Activated CD4-positive, alpha-beta memory T cell treated with anti-CD3 and anti-CD28 coated beads for 36 hours (primary cell): Measurements from ENCODE around the gene CASP9. TPM values are rescaled to one million over a fixed set of nuclear protein-coding genes. Genes with fewer than 3 reads are reported as not detected.
"Not testable (repeated sequence)": the region's sequence is repeated elsewhere in the genome, so short reads cannot be mapped to it uniquely, and the experiment has no call there.

ENCODE experiments used
- CTCF ChIA-PET: fragments of 350-600 bp; sonication (Branson Sonifier 250); formaldehyde crosslinking; loops from one replicate; lab custom pipeline; 2021; ENCODE audit warnings: antibody characterized with exemption, inconsistent platforms; lab: Charles Lee
- POLR2A ChIA-PET: fragments of 350-600 bp; sonication (Branson Sonifier 250); formaldehyde crosslinking; loops from one replicate; lab custom pipeline; 2021; ENCODE audit warnings: antibody characterized with exemption; lab: Charles Lee
- DNase-seq: peaks from one replicate; pipeline ENCODE4 v3.0.0-alpha.2; 2020
- H3K27ac Mint-ChIP-seq: one replicate; pipeline ENCODE4 v1.8.0; 2021; ENCODE audit warnings: mixed read lengths
- H3K27me3 Mint-ChIP-seq: one replicate; pipeline ENCODE4 v1.8.0; 2021; ENCODE audit warnings: mixed read lengths
- H3K36me3 Mint-ChIP-seq: one replicate; pipeline ENCODE4 v1.8.0; 2021; ENCODE audit warnings: mixed read lengths
- H3K4me1 Mint-ChIP-seq: one replicate; pipeline ENCODE4 v1.8.0; 2021; ENCODE audit warnings: low read depth, mixed read lengths
- H3K4me3 Mint-ChIP-seq: one replicate; pipeline ENCODE4 v1.8.0; 2021; ENCODE audit warnings: mild to moderate bottlenecking, mixed read lengths
- H3K9me3 Mint-ChIP-seq: one replicate; pipeline ENCODE4 v1.8.0; 2021; ENCODE audit warnings: mixed read lengths
- intact Hi-C: fragments of 100-400 bp; cut with micrococcal nuclease; formaldehyde crosslinking; loops from one replicate; pipeline ENCODE4 v1.15.1; 2023
- total RNA-seq, 2 experiments: library from RNA; stranded (reverse); gene quantifications; one replicate each; pipeline ENCODE4 v1.2.3, GENCODE V29; 2021

CASP9 gene
- total RNA-seq, 2 experiments from 2014 or later, result 10.5 to 11.5 TPM

DNA sequence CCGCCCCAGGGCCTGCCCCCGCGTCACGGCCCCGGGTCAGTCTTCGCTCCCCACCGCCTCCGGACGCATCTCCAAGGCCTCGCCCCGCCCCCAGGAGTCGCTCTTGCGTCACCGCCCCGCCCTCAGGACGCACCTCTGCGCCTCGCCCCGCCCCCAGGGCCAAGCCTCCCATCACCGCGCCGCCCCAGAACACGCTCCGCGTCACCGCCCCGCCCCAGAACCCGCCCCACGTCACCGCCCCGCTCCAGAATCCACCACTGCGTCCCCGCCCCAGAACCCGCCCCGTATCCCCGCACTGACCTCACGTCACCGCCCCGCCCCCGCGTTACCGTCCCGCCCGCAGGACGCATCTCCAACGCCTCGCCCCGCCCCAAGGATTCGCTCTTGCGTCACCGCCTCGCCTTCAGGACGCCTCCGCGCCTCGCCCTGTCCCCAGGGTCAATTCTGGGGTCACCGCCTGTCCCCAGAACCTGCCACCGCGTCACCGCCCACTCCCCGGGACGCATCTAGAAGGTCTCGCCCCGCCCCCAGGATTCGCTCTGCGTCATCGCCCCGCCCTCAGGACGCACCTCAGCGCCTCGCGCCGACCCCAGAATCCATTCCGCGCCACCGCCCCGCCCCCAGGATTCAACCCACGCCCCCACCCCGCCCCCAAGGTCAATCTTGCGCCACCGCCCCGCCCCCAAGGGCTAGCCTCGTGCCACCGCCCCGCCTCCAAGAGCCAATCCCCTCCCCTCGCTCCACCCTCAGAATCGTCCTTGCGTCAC lies 451 bp upstream of the CASP9 start:
- no peaks in the 10 kb centered on the region for H3K36me3 Mint-ChIP-seq
- H3K27me3 Mint-ChIP-seq, result no peaks in the 10 kb centered on the region
- peak overlapping the region; percentile 89 for H3K4me3 Mint-ChIP-seq
- H3K9me3 Mint-ChIP-seq, result no peaks in the 10 kb centered on the region
- POLR2A ChIA-PET, result no interaction called here
- intact Hi-C loops, result loop anchor here (2.0 to 10.0 kb wide), 7 partner anchors 108 to 1792 kb away; partner anchors contain the start of genes ARHGEF19, EFHD2 and PLEKHM2
- H3K4me1 Mint-ChIP-seq, result peaks cover 43% of the 10 kb centered on the region
- peak overlapping the region; percentile 99 for H3K27ac Mint-ChIP-seq
- CTCF ChIA-PET, result no interaction called here
- peak; percentile 100 for DNase-seq

DNA sequence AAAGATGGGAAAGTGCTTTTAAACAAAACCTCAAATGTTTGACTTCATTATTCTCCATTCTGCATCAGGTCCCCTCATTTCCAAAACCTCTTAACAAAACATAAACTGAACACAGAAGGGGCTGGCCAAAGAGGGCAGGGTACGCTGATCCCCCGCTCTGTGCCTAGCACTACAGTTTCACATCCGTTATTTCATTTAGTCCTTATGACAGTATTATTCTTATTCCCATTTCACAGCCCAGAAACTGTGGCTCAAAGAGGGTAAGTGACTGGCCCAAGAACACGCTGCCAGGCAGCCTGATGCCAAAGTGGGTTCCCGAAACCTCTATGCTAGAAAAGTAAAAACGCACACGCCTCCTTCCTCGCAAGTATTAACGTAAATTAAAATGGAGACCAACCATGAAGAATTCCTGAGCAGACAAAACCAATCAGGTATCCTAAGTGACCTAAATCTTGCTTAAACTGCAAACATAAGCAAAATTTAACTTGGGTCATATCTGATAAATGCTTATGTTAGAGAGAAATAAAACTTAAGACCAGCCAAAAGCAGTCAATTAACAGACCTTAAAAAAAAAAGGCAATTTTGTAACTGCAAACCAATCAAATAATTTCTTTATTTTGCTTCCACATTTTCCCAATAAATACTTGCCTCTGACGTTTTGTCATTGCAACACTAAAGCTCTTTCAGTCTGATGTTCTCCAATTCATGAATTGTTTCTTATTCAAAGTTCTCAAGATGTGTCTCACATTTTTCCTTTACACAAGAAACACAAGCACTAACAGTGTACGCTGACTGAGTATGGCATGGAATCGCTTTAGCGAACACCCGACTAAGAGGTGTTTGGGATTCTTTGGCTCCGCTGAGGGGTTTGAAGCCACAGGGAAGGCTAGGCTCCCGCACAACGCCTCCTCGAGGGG lies 653 bp downstream of the CASP9 start:
- Mint-ChIP-seq H3K36me3 (no peaks in the 10 kb centered on the region), H3K9me3 (no peaks in the 10 kb centered on the region), H3K27ac (peak overlapping the region; percentile 99), H3K4me3 (peak overlapping the region; percentile 89), H3K4me1 (peaks cover 41% of the 10 kb centered on the region), H3K27me3 (no peaks in the 10 kb centered on the region)
- ChIA-PET CTCF (no interaction called here), POLR2A (no interaction called here)
- intact Hi-C loops, result loop anchor here (2.0 to 10.0 kb wide), 4 partner anchors 107 to 1381 kb away; partner anchors contain the start of genes ARHGEF19 and EFHD2
- DNase-seq, result no peak

DNA sequence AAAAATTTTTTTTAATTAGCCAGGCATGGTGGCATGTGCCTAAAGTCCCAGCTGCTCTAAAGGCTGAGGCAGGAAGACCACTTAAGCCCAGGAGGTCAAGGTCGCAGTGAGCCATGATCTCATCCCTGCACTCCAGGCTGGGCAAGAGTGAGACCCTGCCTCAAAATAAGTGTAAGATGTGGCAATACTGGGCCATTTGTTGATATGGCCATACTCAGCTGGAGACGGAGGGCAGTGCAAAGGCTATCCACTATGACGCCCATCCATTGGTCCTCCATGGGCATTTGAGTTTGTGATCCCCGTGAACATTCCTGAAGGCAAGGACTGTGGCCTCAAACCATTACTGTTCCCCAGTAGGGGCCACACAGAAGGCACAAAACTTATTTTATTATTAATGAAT lies 1.5 kb downstream of the CASP9 start:
- Mint-ChIP-seq H3K9me3 (no peaks in the 10 kb centered on the region), H3K27ac (no peak overlapping the region), H3K36me3 (no peaks in the 10 kb centered on the region), H3K4me3 (peak overlapping the region; percentile 18), H3K27me3 (no peaks in the 10 kb centered on the region), H3K4me1 (peaks cover 34% of the 10 kb centered on the region)
- DNase-seq, result no peak
- ChIA-PET CTCF (no interaction called here), POLR2A (no interaction called here)
- intact Hi-C loops, result loop anchor here (10.0 kb wide), 2 partner anchors 692 to 1382 kb away; partner anchors contain the start of gene ARHGEF19

DNA sequence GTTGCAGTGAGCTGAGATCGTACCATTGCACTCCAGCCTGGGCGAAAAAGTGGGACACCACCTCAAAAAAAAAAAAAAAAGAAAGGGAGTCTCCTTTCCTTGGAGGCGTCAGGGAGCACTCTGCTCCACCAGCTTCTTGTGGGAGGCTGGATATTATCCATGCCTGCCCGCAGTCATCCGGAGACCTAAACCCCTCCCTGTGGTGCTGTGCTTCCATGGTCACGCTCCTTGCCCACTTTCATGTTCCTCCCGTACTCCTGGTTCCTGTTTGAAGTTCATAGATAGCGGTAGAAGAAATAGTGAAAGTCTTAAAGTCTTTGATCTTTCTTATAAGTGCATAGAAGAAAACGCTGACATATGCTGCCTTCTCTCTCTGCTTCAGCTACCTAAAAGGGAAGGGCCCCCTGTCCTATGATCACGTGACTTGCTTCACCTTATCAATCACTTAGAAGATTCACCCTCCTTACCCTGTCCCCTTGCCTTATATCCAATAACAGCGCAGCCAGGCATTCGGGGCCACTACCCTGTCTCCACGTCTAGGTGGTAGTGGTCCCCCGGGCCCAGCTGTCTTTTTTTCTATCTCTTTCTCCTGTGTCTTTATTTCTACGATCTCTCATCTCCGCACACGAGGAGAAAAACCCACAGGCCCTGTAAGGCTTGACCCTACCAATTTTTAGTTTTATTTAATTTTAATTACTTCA lies 2.7 kb downstream of the CASP9 start:
- CTCF ChIA-PET, H3K4me3 Mint-ChIP-seq, H3K36me3 Mint-ChIP-seq, H3K27ac Mint-ChIP-seq, H3K27me3 Mint-ChIP-seq, H3K9me3 Mint-ChIP-seq, POLR2A ChIA-PET, DNase-seq: not testable (repeated sequence)
- intact Hi-C loops, result loop anchor here (10.0 kb wide), 2 partner anchors 693 to 1383 kb away; partner anchors contain the start of gene ARHGEF19
- H3K4me1 Mint-ChIP-seq, result peaks cover 34% of the 10 kb centered on the region

DNA sequence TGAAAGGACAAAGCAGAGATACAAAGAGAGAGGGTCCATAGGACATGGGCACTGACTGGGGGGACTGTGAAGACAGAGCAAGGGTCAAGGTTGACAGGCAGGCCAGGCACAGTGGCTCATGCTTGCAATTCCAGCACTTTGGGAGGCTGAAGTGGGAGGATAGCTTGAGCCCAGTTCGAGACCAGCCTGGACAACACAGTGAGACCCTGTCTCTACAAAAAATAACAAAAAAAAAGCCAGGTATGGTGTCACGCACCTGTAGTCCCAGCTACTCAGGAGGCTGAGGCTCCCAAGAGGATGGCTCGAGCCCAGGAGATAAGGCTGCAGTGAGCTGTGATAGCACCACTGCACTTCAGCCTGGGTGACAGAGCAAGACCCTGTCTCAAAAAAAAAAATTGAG lies 4.4 kb downstream of the CASP9 start:
- H3K9me3 Mint-ChIP-seq, result no peaks in the 10 kb centered on the region
- ChIA-PET CTCF (no interaction called here), POLR2A (interaction anchor here (0.6 kb wide), 1 partner anchor 444 kb away, joined by 3 read pairs; no protein-coding TSS in a partner anchor)
- peaks cover 29% of the 10 kb centered on the region for H3K4me1 Mint-ChIP-seq
- H3K4me3 Mint-ChIP-seq, result no peak overlapping the region
- H3K27ac Mint-ChIP-seq, result no peak overlapping the region
- H3K27me3 Mint-ChIP-seq, result no peaks in the 10 kb centered on the region
- intact Hi-C loops, result loop anchor here (10.0 kb wide), 2 partner anchors 695 to 1385 kb away; partner anchors contain the start of gene ARHGEF19
- H3K36me3 Mint-ChIP-seq, result peaks cover 10% of the 10 kb centered on the region
- no peak for DNase-seq

DNA sequence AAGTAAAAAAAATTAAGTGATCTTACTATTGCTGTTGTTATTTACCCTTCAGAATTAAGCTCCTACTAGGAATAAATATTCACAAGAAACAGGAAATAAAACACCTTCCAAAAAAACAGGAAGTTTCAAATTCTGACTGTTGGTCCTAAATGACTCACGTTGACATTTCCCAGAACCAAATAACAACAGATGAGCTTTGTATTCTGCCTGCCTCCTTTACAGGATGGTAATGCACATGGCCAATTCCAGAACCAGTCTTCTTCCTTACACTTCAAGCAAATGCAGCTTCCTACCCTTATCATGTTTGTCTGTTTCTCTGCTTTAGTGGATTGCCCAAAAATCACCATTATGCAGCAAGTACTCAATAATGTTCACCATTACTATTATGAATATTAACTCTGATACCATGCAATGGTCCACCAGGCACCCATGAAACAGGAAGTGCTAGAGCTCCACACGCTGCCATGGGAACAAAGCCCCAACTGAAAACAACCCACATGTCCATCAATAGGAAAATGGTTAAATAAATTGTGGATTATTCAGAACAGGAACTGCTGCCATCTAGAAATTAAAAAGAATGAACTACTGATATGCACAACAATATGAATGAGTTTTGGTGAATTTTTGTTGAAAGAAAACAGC lies 8.9 kb downstream of the CASP9 start:
- intact Hi-C loops, result no loop called here
- no peaks in the 10 kb centered on the region for H3K9me3 Mint-ChIP-seq
- ChIA-PET POLR2A (interaction anchor here (1.0 kb wide), 1 partner anchor 12 kb away, joined by 3 read pairs; the partner anchor contains the start of gene DNAJC16), CTCF (interaction anchor here (0.6 kb wide), 1 partner anchor 27 kb away, joined by 6 read pairs; no protein-coding TSS in a partner anchor)
- H3K27me3 Mint-ChIP-seq, result no peaks in the 10 kb centered on the region
- H3K27ac Mint-ChIP-seq, result peak overlapping the region; percentile 38
- H3K4me3 Mint-ChIP-seq, result no peak overlapping the region
- no peak for DNase-seq
- peaks cover 15% of the 10 kb centered on the region for H3K4me1 Mint-ChIP-seq
- peaks cover 15% of the 10 kb centered on the region for H3K36me3 Mint-ChIP-seq

DNA sequence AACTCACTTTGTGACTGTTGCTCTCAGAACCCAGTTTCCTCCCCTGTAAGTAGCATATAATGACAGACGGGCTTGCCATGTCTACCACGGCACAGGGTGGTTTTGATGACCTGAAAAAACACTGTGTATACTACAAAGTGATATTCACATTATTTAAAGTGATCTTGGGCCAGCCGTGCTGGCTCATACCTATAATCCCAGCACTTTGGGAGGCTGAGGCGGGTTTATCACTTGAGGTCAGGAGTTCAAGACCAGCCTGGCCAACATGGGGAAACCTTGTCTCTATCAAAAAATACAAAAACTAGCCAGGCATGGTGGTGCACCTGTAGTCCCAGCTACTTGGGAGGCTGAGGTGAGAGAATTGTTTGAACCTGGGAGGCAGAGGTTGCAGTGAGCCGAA lies 9.5 kb downstream of the CASP9 start:
- POLR2A ChIA-PET, result interaction anchor here (1.0 kb wide), 1 partner anchor 12 kb away, joined by 3 read pairs; the partner anchor contains the start of gene DNAJC16
- Mint-ChIP-seq H3K36me3 (peaks cover 15% of the 10 kb centered on the region), H3K4me1 (peaks cover 15% of the 10 kb centered on the region)
- CTCF ChIA-PET, result interaction anchor here (0.6 to 1.4 kb wide), 2 partner anchors 27 to 191 kb away, joined by 5 to 6 read pairs; no protein-coding TSS in a partner anchor
- intact Hi-C loops, H3K4me3 Mint-ChIP-seq, H3K9me3 Mint-ChIP-seq, H3K27ac Mint-ChIP-seq, DNase-seq, H3K27me3 Mint-ChIP-seq: not testable (repeated sequence)

DNA sequence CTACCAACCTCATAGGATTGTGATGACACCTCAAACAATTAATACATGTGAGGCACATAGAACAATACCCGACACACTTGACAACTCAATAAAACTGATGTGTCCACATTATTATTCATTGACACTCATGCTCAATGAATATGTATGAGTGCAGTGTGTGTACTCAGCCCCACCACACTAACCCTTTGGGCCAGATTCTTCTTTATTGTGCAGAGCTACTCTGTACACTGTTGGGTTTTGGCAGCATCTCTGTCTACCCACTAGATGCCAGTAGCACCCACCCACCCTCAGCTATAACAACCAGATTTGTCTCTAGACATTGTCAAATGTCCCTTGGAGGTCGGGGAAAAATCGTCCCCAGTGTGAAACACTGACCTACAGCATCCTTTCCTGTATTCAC lies 10.1 kb downstream of the CASP9 start:
- intact Hi-C loops, result no loop called here
- Mint-ChIP-seq H3K27ac (no peak overlapping the region), H3K27me3 (no peaks in the 10 kb centered on the region), H3K36me3 (peaks cover 15% of the 10 kb centered on the region), H3K4me3 (no peak overlapping the region), H3K9me3 (no peaks in the 10 kb centered on the region), H3K4me1 (peaks cover 15% of the 10 kb centered on the region)
- POLR2A ChIA-PET, result no interaction called here
- CTCF ChIA-PET, result interaction anchor here (1.4 kb wide), 1 partner anchor 191 kb away, joined by 5 read pairs; no protein-coding TSS in a partner anchor
- DNase-seq, result no peak

DNA sequence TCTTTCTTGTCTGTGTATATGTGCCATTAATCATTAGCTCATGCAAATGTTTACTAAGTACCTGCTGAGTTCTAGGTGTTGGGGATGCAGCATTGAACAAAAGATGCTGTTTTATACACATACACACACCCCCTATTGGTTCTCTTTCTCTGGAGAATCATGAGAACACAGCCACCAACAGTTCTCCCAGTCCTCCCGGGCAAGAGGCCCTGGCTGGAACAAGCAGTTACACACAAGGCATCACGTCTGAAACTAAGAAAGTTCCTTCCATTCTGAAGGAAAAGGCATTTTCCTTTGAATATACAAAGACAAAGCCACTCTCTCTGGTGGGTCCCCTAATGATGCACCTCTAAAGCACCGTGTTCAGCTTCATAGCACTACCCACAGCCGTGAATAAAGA lies 10.8 kb downstream of the CASP9 start:
- Mint-ChIP-seq H3K4me3 (no peak overlapping the region), H3K27ac (no peak overlapping the region), H3K36me3 (peaks cover 15% of the 10 kb centered on the region), H3K27me3 (no peaks in the 10 kb centered on the region), H3K4me1 (peaks cover 15% of the 10 kb centered on the region), H3K9me3 (no peaks in the 10 kb centered on the region)
- intact Hi-C loops, result no loop called here
- DNase-seq, result no peak
- ChIA-PET POLR2A (no interaction called here), CTCF (interaction anchor here (1.4 kb wide), 1 partner anchor 190 kb away, joined by 5 read pairs; no protein-coding TSS in a partner anchor)

DNA sequence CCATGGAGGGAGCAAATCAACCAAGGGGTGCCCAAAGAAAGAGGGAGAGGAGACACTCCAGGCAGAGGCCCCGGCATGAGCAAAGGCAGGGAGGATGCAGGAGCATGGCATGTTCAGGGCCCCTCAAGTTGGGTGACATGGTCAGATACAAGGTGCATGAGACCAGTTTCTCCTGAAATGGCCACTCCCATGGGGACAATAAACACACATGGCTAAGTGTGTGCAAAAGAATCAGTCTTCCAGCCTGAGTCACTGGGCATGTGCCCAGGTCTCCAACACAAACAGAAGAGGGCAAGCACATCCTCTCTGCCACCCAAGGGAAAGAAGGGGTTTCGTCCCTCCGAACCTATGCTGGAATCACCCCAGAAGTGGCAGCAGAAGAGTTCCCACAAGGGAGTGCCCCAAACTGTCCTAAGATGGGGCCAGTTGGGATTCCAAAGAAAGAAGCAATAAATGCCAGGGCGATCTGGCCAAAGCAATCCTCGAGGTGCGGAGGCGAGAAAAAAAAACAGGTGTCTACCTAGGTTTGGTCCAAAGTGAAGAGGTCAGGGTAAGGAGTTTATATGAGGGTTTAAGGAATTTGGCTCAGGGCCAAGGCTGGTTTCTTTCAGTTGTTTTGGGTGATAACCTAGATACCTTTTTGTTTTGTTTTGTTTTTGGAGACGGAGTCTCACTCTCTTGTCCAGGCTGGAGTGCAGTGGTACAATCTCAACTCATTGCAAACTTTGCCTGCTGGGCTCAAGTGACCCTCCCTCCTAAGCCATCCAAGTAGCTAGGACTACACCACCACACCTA lies 13.2 kb downstream of the CASP9 start:
- H3K4me1 Mint-ChIP-seq, result peaks cover 13% of the 10 kb centered on the region
- ChIA-PET POLR2A (no interaction called here), CTCF (no interaction called here)
- no peaks in the 10 kb centered on the region for H3K9me3 Mint-ChIP-seq
- no peak overlapping the region for H3K27ac Mint-ChIP-seq
- H3K27me3 Mint-ChIP-seq, result no peaks in the 10 kb centered on the region
- no peak overlapping the region for H3K4me3 Mint-ChIP-seq
- peaks cover 10% of the 10 kb centered on the region for H3K36me3 Mint-ChIP-seq
- DNase-seq, result no peak
- intact Hi-C loops, result no loop called here
